Measurements from ENCODE around the gene KHDRBS2. TPM values are rescaled to one million over a fixed set of nuclear protein-coding genes. Genes with fewer than 3 reads are reported as not detected.

Gene KHDRBS2
- total RNA-seq, 1 experiment from 2014 or later = 2.7 TPM

- H3K4me1 ChIP-seq (ENCODE audit: insufficient read depth, low read length) = no peaks in the 10 kb centered on the region
- H3K14ac ChIP-seq (ENCODE audit: insufficient read depth, low read length) = no peak overlapping the region
- no peaks in the 10 kb centered on the region for H3K9me3 ChIP-seq (ENCODE audit: control insufficient read depth, low read depth, low read length)
- H2BK120ac ChIP-seq (ENCODE audit: low read depth, low read length, poor library complexity, severe bottlenecking) = no peak overlapping the region
- no peak overlapping the region for H2BK5ac ChIP-seq (ENCODE audit: insufficient read length, low read length)
- no peak overlapping the region for H3K4me3 Mint-ChIP-seq
- H2AK5ac ChIP-seq (ENCODE audit: insufficient read length, low read length) = no peak overlapping the region
- H2AFZ ChIP-seq (ENCODE audit: low read length) = no peak overlapping the region
- no peaks in the 10 kb centered on the region for H3K27me3 Mint-ChIP-seq (ENCODE audit: low read depth)
- TF ChIP-seq CTCF (conservative IDR thresholded peaks at IDR 0.05) = no peak
- H4K91ac ChIP-seq (ENCODE audit: insufficient read length, low read depth, low read length) = no peak overlapping the region
- no peak overlapping the region for H3K56ac ChIP-seq (ENCODE audit: insufficient read length, low read depth, low read length)
- no peaks in the 10 kb centered on the region for H3K79me2 ChIP-seq (ENCODE audit: insufficient read depth, low read length)
- H3K9ac ChIP-seq (ENCODE audit: extremely low read depth, insufficient read length, low read length) = no peak overlapping the region
- no peak overlapping the region for H3K27ac ChIP-seq (ENCODE audit: insufficient read length, low read depth, low read length)
- no CpG with 5 or more reads among the region's 4 CpGs for WGBS (ENCODE audit: extremely low coverage, insufficient read length, low lambda C conversion rate)
- H2BK15ac ChIP-seq (ENCODE audit: low read depth, low read length) = no peak overlapping the region
- H3K36me3 Mint-ChIP-seq (ENCODE audit: insufficient read depth in 1 of 3, low read depth in 3 of 3) = peaks cover 2 to 16% (median 14%) of the 10 kb centered on the region in 3 experiments; a peak in 6 of 7 replicates
- no peak overlapping the region for H3K4ac ChIP-seq (ENCODE audit: low read depth, low read length)
- H3K23me2 ChIP-seq (ENCODE audit: insufficient read length, low read depth, low read length, poor library complexity, severe bottlenecking) = no peaks in the 10 kb centered on the region
- no peak overlapping the region for H3K4me2 ChIP-seq (ENCODE audit: insufficient read depth, insufficient read length, low read length)
- H4K5ac ChIP-seq (ENCODE audit: insufficient read length, low read depth, low read length) = no peak overlapping the region
- DNase-seq = no peak
- peaks cover 0 to 9% of the 10 kb centered on the region in 2 experiments; a peak in 4 of 5 replicates for H3K9me3 Mint-ChIP-seq
- H4K20me1 ChIP-seq (ENCODE audit: control insufficient read depth, insufficient read depth, insufficient read length) = no peaks in the 10 kb centered on the region
- no peak overlapping the region for H2BK20ac ChIP-seq (ENCODE audit: low read depth, low read length, poor library complexity, severe bottlenecking)
- no peak overlapping the region for H4K8ac ChIP-seq (replicated peaks; ENCODE audit: insufficient read length, low read depth, low read length)
- no peak overlapping the region for H3T11ph ChIP-seq (ENCODE audit: low read length)
- no peak overlapping the region for H3K27ac Mint-ChIP-seq
- no peaks in the 10 kb centered on the region for H3K79me1 ChIP-seq (ENCODE audit: insufficient read depth, low read depth, low read length, poor library complexity, severe bottlenecking)
- no peak overlapping the region for H3K23ac ChIP-seq (ENCODE audit: insufficient read length, low read depth, low read length)
- no peak overlapping the region for H2BK12ac ChIP-seq (ENCODE audit: insufficient read length, low read depth, low read length)
- H3K27me3 ChIP-seq (ENCODE audit: insufficient read depth, low read length) = no peaks in the 10 kb centered on the region
- no peak overlapping the region for H3K18ac ChIP-seq (ENCODE audit: insufficient read length, low read depth, low read length)
- H3K4me1 Mint-ChIP-seq = peaks cover 6 to 7% of the 10 kb centered on the region in 2 experiments
These were observed 123.2 kb downstream of the KHDRBS2 start for GRCh38 chr6:62162858-62163257.

Data from H9 (cell line).